Epidermal melanocyte (primary cell): ENCODE results near the gene CHN2.

Source experiments
- DNase-seq: peaks from one replicate; pipeline ENCODE4 v3.0.0; 2011; ENCODE audit warnings: low spot score; ENCODE audit not compliant: insufficient read length

The CHN2 gene

GRCh38 chr7:29308424-29308823 lies 113.8 kb downstream of the CHN2 start:
- no peak for DNase-seq

GRCh38 chr7:29309041-29309854 lies 114.7 kb downstream of the CHN2 start:
- no peak for DNase-seq

DNA sequence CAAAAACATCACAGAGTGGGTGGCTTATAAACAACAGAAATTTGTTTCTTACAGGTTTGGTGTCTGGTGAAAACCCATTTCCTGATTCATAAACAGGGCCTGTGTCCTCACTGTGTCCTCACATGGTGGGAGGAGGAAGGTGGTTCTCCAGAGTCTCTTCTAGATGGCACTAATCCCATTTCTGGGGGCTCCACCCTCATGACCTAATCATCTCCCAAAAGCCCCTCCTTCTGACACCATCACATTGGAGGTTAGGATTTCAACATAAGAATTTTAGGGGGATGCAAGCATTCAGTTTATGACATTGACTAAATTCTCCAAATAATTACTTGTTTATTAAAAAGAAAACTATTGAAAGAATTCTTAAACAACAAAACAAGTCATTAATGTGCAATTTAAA lies 116.0 kb downstream of the CHN2 start:
- DNase-seq, result no peak

- DNase-seq, result no peak
Observed at GRCh38 chr7:29311314-29311713, 116.7 kb downstream of the CHN2 start.

- DNase-seq, result no peak
Observed at GRCh38 chr7:29314148-29314547, 119.6 kb downstream of the CHN2 start.

DNA sequence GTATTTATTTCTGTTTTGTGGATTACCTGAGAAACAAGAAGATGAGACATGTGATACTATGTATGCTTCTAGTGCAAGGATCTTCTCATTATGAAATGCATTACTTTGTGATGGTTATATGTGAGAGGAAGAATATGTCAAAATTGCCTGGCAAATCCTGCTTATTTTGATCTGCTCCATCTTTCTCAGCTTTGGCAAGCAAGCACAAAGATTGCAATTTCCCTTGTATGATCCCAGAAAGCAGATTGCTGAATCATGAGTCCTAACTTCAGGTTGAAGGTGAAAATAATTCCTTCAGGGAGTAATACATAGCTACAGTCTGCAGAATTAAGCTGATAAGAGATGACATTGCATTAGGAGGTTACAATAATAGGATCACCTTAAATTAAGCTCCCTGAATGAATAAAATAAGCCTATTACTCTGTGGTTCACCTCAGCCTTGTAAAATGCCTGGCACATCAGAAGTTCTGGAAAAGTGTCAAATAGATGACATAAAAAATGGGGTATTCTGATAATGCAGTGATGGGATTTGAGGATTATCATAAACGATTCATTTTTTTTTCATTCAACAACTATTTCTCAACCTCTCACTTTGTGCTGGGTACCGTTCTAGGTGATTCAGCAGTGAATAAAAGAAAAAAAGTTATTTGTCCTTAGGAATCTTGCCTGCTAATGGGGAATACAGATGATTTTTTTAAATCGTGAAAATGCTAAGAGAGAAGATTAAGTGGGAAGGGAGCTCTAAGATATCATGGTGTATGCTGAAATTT lies 120.7 kb downstream of the CHN2 start:
- DNase-seq, result no peak

DNA sequence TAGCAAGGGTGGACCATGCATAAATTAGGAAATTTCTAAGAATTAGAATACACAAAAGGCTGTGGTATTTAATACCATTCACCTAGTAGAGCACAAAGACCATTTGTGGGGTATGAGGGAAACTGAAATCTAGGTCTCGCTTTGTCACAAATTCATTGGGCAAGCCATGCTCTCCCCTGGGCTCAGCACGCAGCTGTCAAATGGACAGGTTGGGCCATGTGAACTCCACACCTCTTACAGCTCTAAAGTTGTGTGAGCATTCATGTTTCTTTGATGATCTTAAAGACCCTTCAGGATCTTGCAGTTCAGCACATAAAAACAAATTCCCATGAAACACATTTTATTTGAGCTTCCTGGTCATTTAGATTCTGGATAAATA lies 121.3 kb downstream of the CHN2 start:
- DNase-seq, result no peak

GRCh38 chr7:29316926-29317325 lies 122.4 kb downstream of the CHN2 start:
- DNase-seq, result no peak

DNA sequence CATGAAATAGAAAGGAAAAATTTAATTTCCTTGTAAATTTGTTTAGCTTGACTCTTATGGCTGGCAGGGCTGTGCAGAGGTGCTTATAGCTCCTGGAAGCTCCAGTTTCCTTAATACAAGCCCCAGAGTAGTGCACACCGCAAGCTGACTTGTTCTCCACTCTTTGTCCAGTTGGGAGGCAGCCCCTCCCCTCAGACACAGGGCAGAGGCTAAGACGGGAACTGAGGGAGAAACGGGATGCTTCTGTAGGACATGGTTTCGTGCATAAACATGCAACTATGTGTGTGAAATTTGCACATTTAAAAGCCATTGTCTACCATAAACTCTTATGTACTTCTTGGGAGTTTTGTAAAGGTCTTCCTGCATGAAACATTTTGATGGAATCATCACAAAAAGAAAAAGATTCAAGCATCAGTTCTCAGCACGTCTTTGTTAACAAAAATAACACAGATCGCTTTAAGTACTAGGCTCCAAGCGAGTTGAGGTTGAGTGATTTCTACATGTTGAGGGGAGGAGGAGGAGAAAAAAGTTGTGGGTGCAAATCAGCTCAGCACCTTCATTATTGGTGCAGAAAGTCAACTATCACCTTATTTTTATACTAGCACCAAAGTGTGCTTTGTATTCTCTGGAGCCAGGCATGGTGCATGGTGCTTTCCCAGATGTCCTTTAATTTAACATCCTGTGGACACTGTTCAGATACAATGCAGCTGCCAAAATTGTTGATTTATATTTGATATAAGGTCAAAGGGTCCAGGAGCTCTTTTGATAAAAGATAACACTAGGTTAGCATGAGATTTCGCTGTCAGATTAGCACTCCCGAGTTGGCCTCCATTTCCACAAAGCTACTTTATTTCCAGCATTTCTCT lies 124.5 kb downstream of the CHN2 start:
- no peak for DNase-seq

- DNase-seq, result no peak
Observed at GRCh38 chr7:29319719-29320521, 125.3 kb downstream of the CHN2 start.

- no peak for DNase-seq
Observed at GRCh38 chr7:29320577-29320976, 126.0 kb downstream of the CHN2 start.

GRCh38 chr7:29322023-29322712 lies 127.6 kb downstream of the CHN2 start:
- DNase-seq, result no peak

- DNase-seq, result no peak
Observed at GRCh38 chr7:29325476-29325875, 130.9 kb downstream of the CHN2 start.

- DNase-seq, result no peak
Observed at GRCh38 chr7:29326864-29327263, 132.3 kb downstream of the CHN2 start.

- DNase-seq, result no peak
Observed at GRCh38 chr7:29327455-29327854, 132.9 kb downstream of the CHN2 start.

- DNase-seq, result no peak
Observed at GRCh38 chr7:29328045-29328444, 133.5 kb downstream of the CHN2 start.

DNA sequence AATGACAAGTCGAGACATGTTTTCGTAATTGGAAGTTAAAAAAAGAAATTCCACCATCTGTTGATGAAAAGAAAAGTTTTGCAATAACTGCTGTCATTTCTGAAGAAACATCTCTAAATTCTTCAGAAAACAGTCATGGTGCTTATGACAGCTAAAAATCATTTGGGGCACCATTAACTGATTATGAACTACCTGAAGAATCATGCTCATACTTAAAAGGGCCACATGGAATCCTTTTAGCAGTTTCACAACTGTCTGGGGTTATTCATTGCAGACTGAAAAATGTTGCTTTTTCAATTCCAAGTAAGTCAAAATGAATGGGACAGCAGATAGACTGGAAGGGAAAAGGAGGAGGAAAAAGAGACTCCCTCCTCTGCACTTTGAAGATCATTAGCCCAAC lies 134.2 kb downstream of the CHN2 start:
- no peak for DNase-seq

- no peak for DNase-seq
Observed at GRCh38 chr7:29329686-29330085, 135.1 kb downstream of the CHN2 start.

- DNase-seq, result no peak
Observed at GRCh38 chr7:29330136-29330535, 135.6 kb downstream of the CHN2 start.

DNA sequence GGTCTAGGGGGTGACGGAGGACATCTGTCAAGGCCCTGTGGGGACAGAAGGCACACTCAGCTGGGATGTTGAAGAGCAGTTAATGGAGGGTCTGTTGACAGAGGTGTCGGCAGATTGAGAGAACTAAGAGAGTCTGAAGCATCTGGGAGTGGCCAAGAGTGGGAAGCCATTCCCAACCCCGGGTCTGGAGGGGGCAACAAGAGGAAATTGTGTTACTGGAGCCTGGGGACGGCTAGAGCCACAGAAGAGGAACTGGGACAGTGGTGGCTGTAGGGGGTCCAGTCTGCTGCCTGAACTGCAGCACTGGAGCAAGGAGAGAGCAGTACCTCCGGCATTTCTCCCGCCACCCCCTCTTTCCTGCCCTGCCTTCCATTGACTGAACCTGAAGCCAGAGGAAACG lies 136.6 kb downstream of the CHN2 start:
- DNase-seq, result no peak
